HG03354 (cell line): ENCODE data around the gene MDC1.

ENCODE experiments used
- ATAC-seq: cut with Tn5 transposase; IDR thresholded peaks from one replicate; pipeline ENCODE4 v1.9.1; 2021; ENCODE audit warnings: mild to moderate bottlenecking; ENCODE audit not compliant: unreplicated experiment, poor library complexity, severe bottlenecking

Gene MDC1

GRCh38 chr6:30749554-30750378 is 32.7 kb upstream of the MDC1 start:
- ATAC-seq = no peak

- no peak for ATAC-seq
Observed at GRCh38 chr6:30748851-30749540, 31.9 kb upstream of the MDC1 start.

GRCh38 chr6:30747902-30748769 is 31.1 kb upstream of the MDC1 start:
- ATAC-seq = no peak

- no peak for ATAC-seq
Observed at GRCh38 chr6:30747300-30747687, 30.2 kb upstream of the MDC1 start.

GRCh38 chr6:30744054-30744805 is 27.1 kb upstream of the MDC1 start, which contains the start of gene IER3:
TSS of gene IER3 (minus strand) at chr6:30744547. CDS start at chr6:30744518, 29 bp downstream.
- ATAC-seq = no peak

- ATAC-seq = peak; percentile 17
Observed at GRCh38 chr6:30743099-30744053, 26.3 kb upstream of the MDC1 start.

- peak; percentile 67 for ATAC-seq
Observed at GRCh38 chr6:30742316-30743098, 25.4 kb upstream of the MDC1 start, which contains the start of gene FLOT1. TSS of gene FLOT1 (minus strand) at chr6:30742687. CDS start at chr6:30742189, 498 bp downstream.

- ATAC-seq = no peak
Observed at GRCh38 chr6:30741789-30742315, 24.8 kb upstream of the MDC1 start.

- no peak for ATAC-seq
Observed at GRCh38 chr6:30741063-30741779, 24.1 kb upstream of the MDC1 start.

- no peak for ATAC-seq
Observed at GRCh38 chr6:30740540-30740870, 23.4 kb upstream of the MDC1 start.

- no peak for ATAC-seq
Observed at GRCh38 chr6:30738532-30738931, 21.5 kb upstream of the MDC1 start.

- no peak for ATAC-seq
Observed at GRCh38 chr6:30735668-30736314, 18.7 kb upstream of the MDC1 start.

GRCh38 chr6:30732237-30732943 is 15.3 kb upstream of the MDC1 start:
- ATAC-seq = no peak

GRCh38 chr6:30730601-30731435 is 13.7 kb upstream of the MDC1 start:
- ATAC-seq = peak; percentile 77
